GM18505 (cell line): ENCODE results near the gene ZNF593.

Experiments
- ATAC-seq: cut with Tn5 transposase; IDR thresholded peaks from one replicate; pipeline ENCODE4 v1.9.1; 2021; ENCODE audit not compliant: unreplicated experiment
- POLR2A ChIP-seq: IDR thresholded peaks from 4 replicates; pipeline ENCODE4 v1.6.1; 2011; ENCODE audit warnings: borderline replicate concordance; ENCODE audit not compliant: insufficient read depth, insufficient read length; ENCODE audit errors: extremely low read depth

The ZNF593 gene

GRCh38 chr1:26168410-26169197 is 1.1 kb upstream of the ZNF593 start, which contains the start of gene C1orf232:
TSS of gene C1orf232 (minus strand) at chr1:26168963. CDS start at chr1:26168499, 464 bp downstream.
- ATAC-seq, result no peak
- no peak for TF ChIP-seq POLR2A

GRCh38 chr1:26169198-26169554 is 532 bp upstream of the ZNF593 start:
- TF ChIP-seq POLR2A, result no peak
- no peak for ATAC-seq

- TF ChIP-seq POLR2A, result no peak
- ATAC-seq, result no peak
These were observed 739 bp downstream of the ZNF593 start for GRCh38 chr1:26170472-26170821.

- no peak for TF ChIP-seq POLR2A
- no peak for ATAC-seq
These were observed 1.7 kb downstream of the ZNF593 start, which contains the start of gene ZNF593OS for GRCh38 chr1:26171084-26172072. TSS of gene ZNF593OS (minus strand) at chr1:26171832. CDS start at chr1:26171661, 171 bp downstream.

DNA sequence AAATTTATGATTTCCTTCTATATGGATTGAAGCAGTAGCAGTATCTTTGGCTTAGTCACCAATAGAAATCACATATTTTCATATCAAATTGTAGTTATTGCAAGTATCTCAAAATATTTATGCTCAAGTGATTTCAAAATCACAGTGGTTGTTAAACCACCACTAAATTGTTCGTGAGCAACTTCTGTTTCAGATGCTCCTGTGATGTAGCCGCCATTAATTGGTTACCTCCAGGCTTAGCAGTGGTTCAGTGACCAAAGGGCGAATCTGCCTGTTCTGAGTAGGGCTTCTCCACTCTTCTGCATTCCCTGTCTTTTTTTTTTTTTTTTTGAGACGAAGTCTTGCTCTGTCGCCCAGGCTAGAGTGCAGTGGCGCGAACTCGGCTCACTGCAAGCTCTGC is 5.6 kb downstream of the ZNF593 start:
- TF ChIP-seq POLR2A, result no peak
- no peak for ATAC-seq

DNA sequence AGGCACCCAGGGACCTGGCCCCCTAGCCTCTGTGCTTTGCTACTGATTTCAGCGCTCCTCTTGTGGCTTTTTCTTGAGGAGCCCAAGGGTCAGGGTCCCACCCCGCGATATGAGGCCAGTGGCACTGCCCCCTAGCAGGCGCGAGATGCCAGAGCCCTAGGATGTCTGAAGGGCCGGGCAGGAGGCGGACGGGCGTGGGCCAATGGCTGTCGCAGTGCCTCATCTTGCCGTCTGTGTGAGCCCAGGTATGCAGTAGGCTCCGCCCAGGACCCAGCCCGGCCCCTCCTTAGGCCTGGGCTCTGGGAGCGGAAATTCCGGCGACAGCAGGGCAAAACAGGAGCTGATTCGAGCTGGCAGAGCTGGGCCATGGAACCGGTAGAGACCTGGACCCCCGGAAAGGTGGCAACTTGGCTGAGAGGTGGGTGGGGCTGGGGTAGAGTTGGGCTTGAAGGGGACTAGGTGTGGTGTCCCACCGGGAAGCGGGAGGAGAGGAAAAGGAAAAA is 7.5 kb downstream of the ZNF593 start, which contains the start of gene CNKSR1:
TSS of gene CNKSR1 (plus strand) at position 310 of the 503 bp plus-strand sequence. CDS start at position 367, 57 bp downstream.
- ATAC-seq, result no peak
- no peak for TF ChIP-seq POLR2A

GRCh38 chr1:26180010-26180506 is 10.3 kb downstream of the ZNF593 start:
- TF ChIP-seq POLR2A, result no peak
- ATAC-seq, result no peak

GRCh38 chr1:26181586-26182382 is 12.1 kb downstream of the ZNF593 start:
- ATAC-seq, result no peak
- TF ChIP-seq POLR2A, result no peak

GRCh38 chr1:26182383-26182696 is 12.6 kb downstream of the ZNF593 start:
- no peak for TF ChIP-seq POLR2A
- no peak for ATAC-seq

GRCh38 chr1:26184086-26184485 is 14.4 kb downstream of the ZNF593 start:
- ATAC-seq, result no peak
- no peak for TF ChIP-seq POLR2A

DNA sequence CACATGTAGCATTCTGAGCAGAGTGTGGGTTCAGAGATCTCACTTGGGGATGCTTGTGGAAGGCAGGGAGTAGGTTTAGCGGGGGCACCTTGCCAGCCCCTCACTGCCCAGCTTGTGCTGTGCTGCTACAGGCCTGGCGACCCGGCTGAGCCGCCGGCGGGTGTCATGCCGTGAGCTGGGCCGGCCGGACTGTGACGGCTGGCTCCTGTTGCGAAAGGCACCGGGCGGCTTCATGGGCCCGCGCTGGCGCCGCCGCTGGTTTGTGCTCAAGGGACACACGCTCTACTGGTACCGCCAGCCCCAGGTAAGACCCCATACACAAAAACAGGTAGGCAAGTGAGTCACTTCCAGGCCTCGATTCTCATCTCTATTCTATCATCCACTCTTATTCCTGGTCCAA is 15.2 kb downstream of the ZNF593 start:
- ATAC-seq, result no peak
- no peak for TF ChIP-seq POLR2A

GRCh38 chr1:26187882-26188281 is 18.2 kb downstream of the ZNF593 start:
- TF ChIP-seq POLR2A, result no peak
- no peak for ATAC-seq
